Stimulated activated effector memory CD8-positive, alpha-beta T cell treated with anti-CD3 and anti-CD28 coated beads, Interleukin-12 subunit alpha, Interleukin-12 subunit beta, amount 100 ng/mL, for 72 hours (primary cell): ENCODE data around the gene AADAC.
"Not testable (repeated sequence)": the region's sequence is repeated elsewhere in the genome, so short reads cannot be mapped to it uniquely, and the experiment has no call there.

Experiments
- ATAC-seq: fragments of 150-1000 bp; cut with Tn5 transposase; 2 replicates; pipeline ENCODE4 v1.10.0; 2021
- DNase-seq, 2 donors: peaks; one replicate each; pipeline ENCODE4 v3.0.0; 2021 to 2022; ENCODE audit warnings: low spot score in 2 of 2
- H3K27ac Mint-ChIP-seq: one replicate; pipeline ENCODE4 v1.8.0; 2022; ENCODE audit warnings: mild to moderate bottlenecking, mixed read lengths
- H3K36me3 Mint-ChIP-seq: one replicate; pipeline ENCODE4 v1.8.0; 2022; ENCODE audit warnings: mild to moderate bottlenecking, mixed read lengths
- H3K4me1 Mint-ChIP-seq: one replicate; pipeline ENCODE4 v1.8.0; 2022; ENCODE audit warnings: mixed read lengths
- H3K4me3 Mint-ChIP-seq: one replicate; pipeline ENCODE4 v1.8.0; 2022; ENCODE audit warnings: mild to moderate bottlenecking, mixed read lengths
- H3K9me3 Mint-ChIP-seq: one replicate; pipeline ENCODE4 v1.8.0; 2022; ENCODE audit warnings: mixed read lengths

Gene AADAC

DNA sequence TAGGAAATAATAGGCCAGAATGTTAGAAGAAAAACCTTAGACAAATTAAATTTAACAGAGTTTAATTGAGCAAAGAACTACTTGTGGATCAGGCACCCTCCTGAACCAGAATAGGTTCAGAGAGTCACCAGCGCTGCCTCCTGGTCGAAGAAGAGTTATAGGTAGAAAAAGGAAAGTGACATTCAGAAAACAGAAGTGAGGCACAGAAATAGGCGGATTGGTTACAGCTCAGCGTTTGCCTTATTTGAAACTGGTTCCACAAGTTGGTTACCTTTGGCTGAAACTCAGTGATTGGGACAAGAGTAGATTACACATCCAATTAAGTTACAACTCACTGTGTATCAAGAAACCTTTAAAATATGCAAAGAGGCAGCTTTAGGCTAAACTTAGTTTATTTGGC, 4.4 kb downstream of the AADAC start:
- Mint-ChIP-seq H3K4me1 (no peaks in the 10 kb centered on the region), H3K36me3 (no peaks in the 10 kb centered on the region), H3K4me3 (no peak overlapping the region), H3K27ac (no peak overlapping the region), H3K9me3 (no peaks in the 10 kb centered on the region)
- DNase-seq (no peak), ATAC-seq (no peak)

DNA sequence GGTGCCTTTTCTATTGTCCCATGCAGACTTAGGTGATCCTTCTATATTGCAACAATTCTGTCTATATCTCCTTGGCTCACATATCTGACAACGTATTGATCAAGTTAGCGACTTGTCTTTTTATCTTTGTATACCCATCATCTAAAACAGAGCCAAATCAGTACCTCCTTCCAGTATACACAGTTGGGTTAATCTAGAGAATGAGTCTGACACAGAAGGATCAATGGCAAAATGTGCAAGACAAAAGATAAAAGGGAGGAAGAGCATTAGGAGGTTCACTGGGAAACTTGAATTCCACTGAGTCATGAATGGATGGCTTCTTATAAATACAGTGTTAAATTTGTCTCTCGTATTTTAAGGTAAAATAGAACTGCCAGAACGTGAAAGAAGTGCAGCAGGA, 6.0 kb downstream of the AADAC start:
- no peaks in the 10 kb centered on the region for H3K4me1 Mint-ChIP-seq
- no peak overlapping the region for H3K4me3 Mint-ChIP-seq
- DNase-seq, result no peak
- no peaks in the 10 kb centered on the region for H3K36me3 Mint-ChIP-seq
- H3K9me3 Mint-ChIP-seq, result no peaks in the 10 kb centered on the region
- ATAC-seq, result no peak
- no peak overlapping the region for H3K27ac Mint-ChIP-seq

DNA sequence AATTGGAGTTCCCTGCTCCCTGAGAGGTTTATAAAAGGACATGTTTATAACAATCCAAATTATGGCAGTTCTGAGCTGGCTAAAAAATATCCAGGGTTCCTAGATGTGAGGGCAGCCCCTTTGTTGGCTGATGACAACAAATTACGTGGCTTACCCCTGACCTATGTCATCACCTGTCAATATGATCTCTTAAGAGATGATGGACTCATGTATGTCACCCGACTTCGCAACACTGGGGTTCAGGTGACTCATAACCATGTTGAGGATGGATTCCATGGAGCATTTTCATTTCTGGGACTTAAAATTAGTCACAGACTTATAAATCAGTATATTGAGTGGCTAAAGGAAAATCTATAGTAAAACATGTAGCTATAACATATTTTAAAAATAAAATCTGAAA, 13.9 kb downstream of the AADAC start:
- H3K4me1 Mint-ChIP-seq, result no peaks in the 10 kb centered on the region
- no peak for ATAC-seq
- H3K36me3 Mint-ChIP-seq, result no peaks in the 10 kb centered on the region
- H3K9me3 Mint-ChIP-seq, result no peaks in the 10 kb centered on the region
- no peak overlapping the region for H3K4me3 Mint-ChIP-seq
- H3K27ac Mint-ChIP-seq, result no peak overlapping the region
- DNase-seq, result no peak

- ATAC-seq (no peak), DNase-seq (no peak)
- H3K36me3 Mint-ChIP-seq, result no peaks in the 10 kb centered on the region
- no peaks in the 10 kb centered on the region for H3K9me3 Mint-ChIP-seq
- no peak overlapping the region for H3K27ac Mint-ChIP-seq
- no peaks in the 10 kb centered on the region for H3K4me1 Mint-ChIP-seq
- no peak overlapping the region for H3K4me3 Mint-ChIP-seq
These were observed 22.0 kb downstream of the AADAC start for GRCh38 chr3:151835751-151836525.

- no peaks in the 10 kb centered on the region for H3K36me3 Mint-ChIP-seq
- no peaks in the 10 kb centered on the region for H3K4me1 Mint-ChIP-seq
- DNase-seq (no peak), ATAC-seq (no peak)
- H3K27ac Mint-ChIP-seq, result no peak overlapping the region
- H3K9me3 Mint-ChIP-seq, result no peaks in the 10 kb centered on the region
- H3K4me3 Mint-ChIP-seq, result no peak overlapping the region
These were observed 23.1 kb downstream of the AADAC start for GRCh38 chr3:151837057-151837456.

GRCh38 chr3:151838574-151839312, 24.8 kb downstream of the AADAC start:
- no peaks in the 10 kb centered on the region for H3K4me1 Mint-ChIP-seq
- DNase-seq (no peak), ATAC-seq (peak; percentile 60)
- no peak overlapping the region for H3K27ac Mint-ChIP-seq
- H3K4me3 Mint-ChIP-seq, result no peak overlapping the region
- no peaks in the 10 kb centered on the region for H3K9me3 Mint-ChIP-seq
- no peaks in the 10 kb centered on the region for H3K36me3 Mint-ChIP-seq

DNA sequence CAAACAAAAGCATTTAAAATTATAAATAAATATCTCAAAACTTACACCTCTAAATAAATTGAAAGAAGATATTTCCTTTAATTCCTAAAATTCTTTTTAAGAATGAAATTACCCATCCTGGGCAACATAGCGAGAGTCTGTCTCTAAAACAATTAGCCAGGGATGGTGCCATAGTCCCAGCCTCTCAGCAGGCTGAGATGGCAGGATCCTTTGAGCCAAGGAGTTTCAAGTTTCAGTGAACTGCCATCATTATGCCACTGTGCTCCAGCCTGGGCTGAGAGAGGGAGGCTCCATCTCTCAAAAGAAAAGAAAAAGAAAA, 25.4 kb downstream of the AADAC start:
- H3K36me3 Mint-ChIP-seq, result no peaks in the 10 kb centered on the region
- H3K4me3 Mint-ChIP-seq, result no peak overlapping the region
- DNase-seq (no peak), ATAC-seq (no peak)
- H3K4me1 Mint-ChIP-seq, result no peaks in the 10 kb centered on the region
- no peaks in the 10 kb centered on the region for H3K9me3 Mint-ChIP-seq
- H3K27ac Mint-ChIP-seq, result no peak overlapping the region

- Mint-ChIP-seq H3K4me3 (no peak overlapping the region), H3K9me3 (no peaks in the 10 kb centered on the region), H3K27ac (no peak overlapping the region), H3K4me1 (no peaks in the 10 kb centered on the region), H3K36me3 (no peaks in the 10 kb centered on the region)
- DNase-seq (no peak), ATAC-seq (no peak)
These were observed 27.9 kb downstream of the AADAC start for GRCh38 chr3:151841801-151842200.

- H3K9me3 Mint-ChIP-seq, result no peaks in the 10 kb centered on the region
- no peak overlapping the region for H3K27ac Mint-ChIP-seq
- no peak for DNase-seq
- H3K36me3 Mint-ChIP-seq, result no peaks in the 10 kb centered on the region
- no peak overlapping the region for H3K4me3 Mint-ChIP-seq
- ATAC-seq, result no peak
- no peaks in the 10 kb centered on the region for H3K4me1 Mint-ChIP-seq
These were observed 29.4 kb downstream of the AADAC start for GRCh38 chr3:151843275-151843674.

- no peak overlapping the region for H3K27ac Mint-ChIP-seq
- peaks cover 2% of the 10 kb centered on the region for H3K9me3 Mint-ChIP-seq
- no peak overlapping the region for H3K4me3 Mint-ChIP-seq
- DNase-seq (no peak), ATAC-seq (no peak)
- no peaks in the 10 kb centered on the region for H3K36me3 Mint-ChIP-seq
- H3K4me1 Mint-ChIP-seq, result no peaks in the 10 kb centered on the region
These were observed 31.5 kb downstream of the AADAC start for GRCh38 chr3:151845306-151845905.

DNA sequence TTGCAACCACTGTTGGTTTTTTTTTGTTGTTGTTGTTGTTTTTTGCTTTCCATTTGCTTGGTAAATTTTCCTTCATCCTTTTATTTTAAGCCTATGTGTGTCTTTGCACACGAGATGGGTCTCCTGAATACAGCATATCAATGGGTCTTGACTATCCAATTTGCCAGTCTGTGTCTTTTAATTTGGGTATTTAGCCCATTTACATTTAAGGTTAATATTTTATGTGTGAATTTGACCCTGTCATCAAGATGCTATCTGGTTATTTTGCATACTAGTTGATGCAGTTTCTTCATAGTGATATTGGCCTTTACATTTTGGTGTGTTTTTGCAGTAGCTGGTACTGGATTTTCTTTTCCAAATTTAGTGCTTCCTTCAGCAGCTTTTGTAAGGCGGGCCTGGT, 36.1 kb downstream of the AADAC start:
- not testable (repeated sequence) for DNase-seq, H3K9me3 Mint-ChIP-seq, H3K4me3 Mint-ChIP-seq

DNA sequence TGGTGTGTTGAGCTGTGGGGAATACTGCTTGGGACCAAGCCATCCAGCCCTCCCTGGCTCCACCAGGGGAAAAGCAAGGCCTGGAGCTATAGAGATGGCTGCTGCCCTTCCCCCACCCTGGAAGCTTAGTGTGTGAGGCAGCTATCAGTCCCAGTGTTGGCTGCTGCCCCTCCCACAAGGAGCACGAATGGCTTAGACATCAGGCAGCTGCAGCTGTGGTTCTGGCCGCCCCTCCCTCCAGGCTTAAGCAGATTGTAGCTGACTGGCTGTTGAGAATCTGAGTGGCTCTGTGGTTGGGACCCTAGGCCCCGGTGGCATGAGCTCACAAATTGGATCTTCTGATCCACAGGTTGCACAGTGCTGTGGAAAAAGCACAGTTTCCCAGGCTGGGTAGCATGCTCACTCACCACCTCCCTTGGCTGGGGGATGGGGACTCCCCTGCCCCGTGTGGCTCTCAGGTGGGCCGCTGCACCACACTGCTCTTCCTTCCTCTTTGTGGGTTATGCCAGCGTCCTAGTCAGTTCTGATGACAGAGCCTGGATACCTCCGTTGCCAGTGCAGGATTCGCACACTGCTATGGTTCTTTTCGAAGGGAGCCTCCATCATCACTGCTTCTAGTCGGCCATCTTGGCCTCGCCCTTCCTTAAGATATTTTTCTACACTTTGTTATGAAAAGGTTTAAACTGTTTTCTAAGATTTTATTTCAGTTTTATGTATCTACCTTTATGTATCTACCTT, 38.3 kb downstream of the AADAC start:
- Mint-ChIP-seq H3K27ac (no peak overlapping the region), H3K4me3 (no peak overlapping the region), H3K36me3 (no peaks in the 10 kb centered on the region), H3K9me3 (peaks cover 2% of the 10 kb centered on the region), H3K4me1 (no peaks in the 10 kb centered on the region)
- peak; percentile 19 for ATAC-seq
- DNase-seq, result no peak

More for the DNA sequence above, 36.1 kb downstream of the AADAC start:
- not testable (repeated sequence) for ATAC-seq, H3K27ac Mint-ChIP-seq, H3K4me1 Mint-ChIP-seq, H3K36me3 Mint-ChIP-seq

DNA sequence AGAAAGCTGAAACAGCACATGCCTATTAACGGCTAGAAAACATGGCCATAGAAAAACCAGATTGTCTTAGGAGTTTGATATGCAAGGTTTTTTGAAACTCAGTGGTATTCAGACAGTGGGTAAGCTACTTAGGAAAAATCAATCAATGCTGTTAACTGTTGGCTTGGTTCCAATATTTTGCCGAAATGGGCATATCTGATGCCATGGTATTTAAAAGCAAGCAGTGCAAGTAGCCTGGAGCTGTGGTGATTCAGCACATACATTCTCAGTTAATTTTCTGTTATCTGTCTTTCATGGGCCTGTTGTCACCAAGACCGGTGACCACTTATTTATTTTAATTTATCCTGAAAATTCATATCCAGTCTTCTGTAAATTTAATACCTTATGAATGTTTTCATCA, 42.2 kb downstream of the AADAC start:
- H3K4me3 Mint-ChIP-seq, result no peak overlapping the region
- H3K4me1 Mint-ChIP-seq, result no peaks in the 10 kb centered on the region
- ATAC-seq (no peak), DNase-seq (no peak)
- no peaks in the 10 kb centered on the region for H3K36me3 Mint-ChIP-seq
- no peak overlapping the region for H3K27ac Mint-ChIP-seq
- no peaks in the 10 kb centered on the region for H3K9me3 Mint-ChIP-seq

GRCh38 chr3:151856641-151857040, 42.7 kb downstream of the AADAC start:
- H3K4me1 Mint-ChIP-seq, result no peaks in the 10 kb centered on the region
- H3K36me3 Mint-ChIP-seq, result no peaks in the 10 kb centered on the region
- no peak for ATAC-seq
- H3K27ac Mint-ChIP-seq, result no peak overlapping the region
- H3K9me3 Mint-ChIP-seq, result no peaks in the 10 kb centered on the region
- no peak for DNase-seq
- H3K4me3 Mint-ChIP-seq, result no peak overlapping the region

DNA sequence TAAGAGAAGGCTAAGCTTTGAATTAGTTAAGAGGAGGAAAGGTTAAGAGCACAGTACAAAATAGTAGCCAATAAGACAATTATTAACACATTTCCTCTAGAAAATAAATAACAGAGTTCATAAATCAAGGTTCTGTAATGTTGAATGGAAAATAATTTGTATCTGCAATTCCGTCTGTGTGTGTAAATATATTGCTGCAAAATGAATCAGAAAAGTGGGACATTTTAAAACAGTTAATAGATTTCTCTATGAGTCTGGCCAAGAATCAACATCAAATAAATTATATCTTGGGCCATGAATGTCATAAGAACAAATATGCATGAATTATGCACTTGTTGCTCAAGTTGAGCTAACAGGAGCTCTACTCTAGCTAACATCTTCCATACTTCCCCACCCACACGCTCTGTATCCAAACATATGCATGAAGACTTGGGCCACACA, 45.3 kb downstream of the AADAC start:
- Mint-ChIP-seq H3K4me1 (no peaks in the 10 kb centered on the region), H3K36me3 (no peaks in the 10 kb centered on the region), H3K27ac (no peak overlapping the region), H3K4me3 (no peak overlapping the region), H3K9me3 (no peaks in the 10 kb centered on the region)
- ATAC-seq, result no peak
- no peak for DNase-seq
